IPS-18a (cell line): ENCODE data around the gene PSMD3.

Source experiments
- H3K27ac ChIP-seq: one replicate; pipeline ENCODE4 v1.5.1; 2013; ENCODE audit warnings: low read length
- H3K27me3 ChIP-seq: one replicate; pipeline ENCODE4 v1.6.1; 2013; ENCODE audit warnings: mild to moderate bottlenecking, low read length; ENCODE audit not compliant: control insufficient read depth, insufficient read depth
- H3K36me3 ChIP-seq: one replicate; pipeline ENCODE4 v1.6.1; 2013; ENCODE audit warnings: low read depth, low read length; ENCODE audit not compliant: control insufficient read depth
- H3K4me1 ChIP-seq: one replicate; pipeline ENCODE4 v1.6.1; 2013; ENCODE audit warnings: low read depth, low read length; ENCODE audit not compliant: control insufficient read depth
- H3K4me3 ChIP-seq: one replicate; pipeline ENCODE4 v1.5.1; 2013; ENCODE audit warnings: low read length
- H3K9ac ChIP-seq: one replicate; pipeline ENCODE4 v1.6.1; 2013; ENCODE audit warnings: mild to moderate bottlenecking, low read length, moderate library complexity
- H3K9me3 ChIP-seq: one replicate; pipeline ENCODE4 v1.6.1; 2013; ENCODE audit warnings: low read depth, low read length; ENCODE audit not compliant: control insufficient read depth

Gene PSMD3

DNA sequence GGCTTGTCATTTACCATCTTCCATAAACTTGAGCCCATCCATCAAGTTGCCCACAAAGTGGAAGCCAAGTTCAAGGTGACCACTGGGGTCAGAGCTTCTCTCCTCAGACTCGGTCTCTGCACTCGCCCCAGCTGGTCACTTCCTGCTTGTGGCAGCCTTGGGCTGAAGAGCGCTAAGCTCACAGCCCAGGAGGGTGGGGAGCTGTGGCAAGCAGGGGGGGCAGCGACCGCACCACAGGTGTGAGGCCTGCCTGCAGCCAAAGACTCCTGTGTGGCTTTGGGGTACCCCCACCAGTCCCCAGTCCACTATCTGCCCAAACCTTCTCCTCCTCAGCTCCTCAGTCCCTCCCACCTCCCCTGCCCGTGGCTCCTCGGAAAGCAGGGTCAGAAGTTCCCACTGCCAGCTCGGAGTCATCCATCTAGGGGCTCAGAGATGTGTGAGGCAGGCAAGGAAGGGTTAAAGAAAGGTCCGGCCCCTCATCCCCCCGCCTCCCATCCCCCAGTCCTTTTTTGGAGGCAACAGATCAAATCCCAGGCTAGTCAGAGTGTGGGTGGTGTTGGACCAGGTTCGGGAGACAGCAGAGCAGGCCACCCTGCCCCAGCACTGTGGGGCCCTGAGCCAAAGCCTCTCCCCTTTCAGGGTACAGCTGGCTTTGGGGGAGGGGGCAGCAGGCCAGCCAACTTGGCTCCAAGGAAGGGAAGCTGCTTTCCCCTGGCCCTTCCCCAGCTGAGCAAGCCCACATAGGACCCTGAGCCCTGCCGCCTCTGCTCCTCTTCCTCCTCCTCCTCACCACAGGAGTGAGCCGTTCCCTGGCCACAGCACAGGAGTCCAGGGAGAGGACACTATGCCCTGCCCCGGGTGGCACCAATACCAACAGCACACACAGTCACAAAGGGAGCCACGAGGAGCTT, 37.9 kb downstream of the PSMD3 start:
- no peaks in the 10 kb centered on the region for H3K27me3 ChIP-seq
- H3K36me3 ChIP-seq = peaks cover 24% of the 10 kb centered on the region
- peak overlapping the region; percentile 8 for H3K4me3 ChIP-seq
- peaks cover 21% of the 10 kb centered on the region for H3K4me1 ChIP-seq
- no peaks in the 10 kb centered on the region for H3K9me3 ChIP-seq
- H3K27ac ChIP-seq = peak overlapping the region; percentile 59
- peak overlapping the region; percentile 9 for H3K9ac ChIP-seq

DNA sequence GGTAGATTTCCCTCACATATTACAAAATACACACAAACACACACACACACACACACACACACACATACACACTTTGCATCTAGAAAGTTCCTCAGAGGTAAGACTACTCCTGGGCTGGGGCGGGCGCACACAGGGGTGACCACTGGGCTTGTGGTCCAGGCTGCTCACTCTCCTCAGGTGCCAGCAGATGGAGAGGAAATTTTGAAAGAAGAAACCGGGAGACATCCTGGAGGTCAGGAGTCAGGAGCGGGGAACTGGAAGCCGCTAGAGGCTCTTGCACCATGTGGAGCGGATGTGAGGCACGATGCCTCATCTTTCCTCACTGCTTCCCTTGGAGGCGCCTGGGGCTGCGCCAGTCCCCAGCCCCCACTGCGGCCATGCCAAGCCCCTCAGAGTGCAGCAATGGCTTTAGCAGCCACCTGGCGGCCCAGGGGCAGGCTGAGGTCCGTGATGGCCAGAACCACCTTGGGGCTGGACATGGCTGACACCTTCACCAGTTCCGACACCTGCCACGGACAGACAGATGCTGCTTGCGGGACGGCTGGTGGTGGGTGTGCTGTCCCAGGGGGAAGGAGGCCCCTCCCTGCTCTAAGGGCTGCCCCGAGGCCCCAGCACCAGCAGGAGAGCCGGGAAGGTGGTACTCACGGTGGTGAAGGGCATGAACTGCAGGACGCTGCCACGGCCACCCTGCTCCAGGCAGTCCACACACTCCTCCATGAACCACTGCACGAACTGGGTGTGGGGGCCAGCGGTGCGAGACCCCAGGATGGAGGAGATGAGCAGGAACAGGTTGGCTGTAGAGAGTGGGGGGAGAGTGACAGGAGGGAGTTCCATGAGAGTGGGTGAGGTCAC, 38.8 kb downstream of the PSMD3 start:
- peaks cover 21% of the 10 kb centered on the region for H3K4me1 ChIP-seq
- H3K9me3 ChIP-seq = no peaks in the 10 kb centered on the region
- H3K27ac ChIP-seq = no peak overlapping the region
- no peak overlapping the region for H3K9ac ChIP-seq
- H3K36me3 ChIP-seq = peaks cover 24% of the 10 kb centered on the region
- peak overlapping the region; percentile 8 for H3K4me3 ChIP-seq
- no peaks in the 10 kb centered on the region for H3K27me3 ChIP-seq

DNA sequence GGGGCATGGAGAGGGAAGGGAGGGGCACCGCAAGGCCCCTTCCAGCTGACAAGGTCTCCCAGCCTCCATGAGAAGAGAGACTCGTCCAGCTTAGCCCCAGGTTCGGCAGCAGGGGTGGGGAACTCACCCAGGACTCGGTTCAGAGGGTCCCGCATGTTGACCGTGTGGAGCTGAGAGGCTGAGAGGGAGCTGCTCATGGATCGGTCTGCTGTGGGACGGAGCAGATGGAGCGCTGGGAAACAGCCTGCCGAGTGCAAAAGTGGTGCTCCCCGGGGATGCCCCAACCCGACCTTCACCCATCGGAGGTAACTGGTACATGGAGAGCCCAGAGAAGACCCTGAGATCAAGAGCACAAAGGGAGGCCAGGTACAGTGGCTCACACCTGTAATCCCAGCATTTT, 39.5 kb downstream of the PSMD3 start:
- Histone ChIP-seq H3K27me3 (no peaks in the 10 kb centered on the region), H3K9me3 (no peaks in the 10 kb centered on the region), H3K36me3 (peaks cover 28% of the 10 kb centered on the region), H3K4me1 (peaks cover 21% of the 10 kb centered on the region), H3K4me3 (no peak overlapping the region), H3K27ac (no peak overlapping the region), H3K9ac (no peak overlapping the region)

DNA sequence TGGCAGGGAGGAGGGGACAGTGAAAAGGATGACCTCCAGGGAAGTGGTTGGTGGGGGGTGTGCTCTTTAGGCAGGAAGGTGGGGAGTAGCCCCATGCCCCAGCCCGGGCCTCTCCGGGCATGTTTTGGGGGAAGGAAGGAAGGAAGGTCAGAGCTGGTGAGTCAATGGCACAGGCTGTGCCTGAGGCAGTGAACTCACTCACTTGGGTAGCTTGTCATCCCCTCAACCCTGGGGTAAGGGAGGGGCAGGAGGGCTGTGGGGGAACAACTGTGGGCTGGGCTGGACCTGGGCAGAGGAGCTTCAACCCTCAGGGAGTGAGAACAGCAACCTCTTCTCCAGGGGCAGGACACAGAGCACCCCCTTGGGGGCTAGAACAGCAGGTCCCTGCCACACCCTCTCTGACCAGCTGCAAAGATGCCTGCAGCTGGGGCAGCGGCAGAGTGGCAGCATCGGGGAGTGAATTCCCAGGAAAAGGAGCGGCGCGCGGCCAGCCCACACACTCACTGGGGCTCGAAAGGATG, 40.9 kb downstream of the PSMD3 start:
- Histone ChIP-seq H3K36me3 (peaks cover 42% of the 10 kb centered on the region), H3K4me1 (peaks cover 21% of the 10 kb centered on the region), H3K27me3 (no peaks in the 10 kb centered on the region), H3K4me3 (no peak overlapping the region), H3K27ac (no peak overlapping the region), H3K9ac (no peak overlapping the region), H3K9me3 (no peaks in the 10 kb centered on the region)

DNA sequence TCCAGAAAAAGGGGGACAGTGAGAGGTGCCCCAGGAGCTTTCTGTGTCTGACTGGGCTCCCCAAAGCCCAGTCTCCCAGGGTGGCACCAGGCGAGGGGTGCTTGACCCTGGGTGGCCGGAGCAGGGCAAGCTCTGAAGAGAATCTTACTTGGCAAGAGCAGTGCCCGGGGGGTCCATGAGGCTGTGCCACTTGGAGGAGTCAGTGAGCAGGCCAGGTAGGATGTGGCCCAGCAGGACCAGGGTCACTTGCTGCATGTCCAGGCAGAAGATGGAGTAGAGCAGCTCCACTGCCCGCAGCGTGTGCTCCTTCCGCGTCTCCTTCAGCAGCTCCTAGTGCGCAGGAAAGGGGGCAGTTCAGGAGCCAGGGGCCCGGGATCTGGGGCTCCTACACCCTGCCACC, 41.9 kb downstream of the PSMD3 start:
- Histone ChIP-seq H3K27ac (no peak overlapping the region), H3K9me3 (no peaks in the 10 kb centered on the region), H3K36me3 (peaks cover 44% of the 10 kb centered on the region), H3K4me1 (peaks cover 21% of the 10 kb centered on the region), H3K27me3 (no peaks in the 10 kb centered on the region), H3K4me3 (no peak overlapping the region), H3K9ac (no peak overlapping the region)

DNA sequence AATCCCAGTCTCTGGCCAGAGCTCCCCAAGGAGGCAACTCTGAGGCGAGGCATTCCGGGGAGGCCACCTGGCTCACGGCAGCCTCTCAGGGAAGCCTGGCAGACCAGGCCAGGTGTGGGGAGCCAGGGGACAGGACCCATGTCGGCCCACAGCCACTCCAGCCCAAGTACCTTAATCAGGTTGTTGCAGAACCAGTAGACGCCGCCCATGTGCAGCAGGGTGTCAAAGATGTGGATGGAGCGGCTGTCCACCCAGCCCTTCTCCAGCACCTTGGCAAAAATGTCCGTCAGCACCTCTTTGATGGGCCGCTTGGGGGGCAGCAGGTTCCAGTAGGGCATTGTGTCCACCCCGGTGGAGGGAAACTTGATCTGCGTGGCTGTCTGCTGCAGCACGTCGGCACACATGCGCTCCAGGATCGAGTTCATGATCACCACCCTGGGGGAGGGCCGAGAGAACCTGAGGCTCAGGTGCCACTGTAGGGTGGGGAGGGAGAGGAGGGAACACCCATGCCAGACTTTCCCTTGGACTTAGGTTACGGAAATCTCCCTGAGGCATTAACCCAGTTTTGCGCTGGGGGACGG, 42.4 kb downstream of the PSMD3 start:
- no peaks in the 10 kb centered on the region for H3K9me3 ChIP-seq
- H3K36me3 ChIP-seq = peaks cover 44% of the 10 kb centered on the region
- H3K27me3 ChIP-seq = no peaks in the 10 kb centered on the region
- H3K4me3 ChIP-seq = no peak overlapping the region
- H3K4me1 ChIP-seq = peaks cover 17% of the 10 kb centered on the region
- no peak overlapping the region for H3K27ac ChIP-seq
- no peak overlapping the region for H3K9ac ChIP-seq

DNA sequence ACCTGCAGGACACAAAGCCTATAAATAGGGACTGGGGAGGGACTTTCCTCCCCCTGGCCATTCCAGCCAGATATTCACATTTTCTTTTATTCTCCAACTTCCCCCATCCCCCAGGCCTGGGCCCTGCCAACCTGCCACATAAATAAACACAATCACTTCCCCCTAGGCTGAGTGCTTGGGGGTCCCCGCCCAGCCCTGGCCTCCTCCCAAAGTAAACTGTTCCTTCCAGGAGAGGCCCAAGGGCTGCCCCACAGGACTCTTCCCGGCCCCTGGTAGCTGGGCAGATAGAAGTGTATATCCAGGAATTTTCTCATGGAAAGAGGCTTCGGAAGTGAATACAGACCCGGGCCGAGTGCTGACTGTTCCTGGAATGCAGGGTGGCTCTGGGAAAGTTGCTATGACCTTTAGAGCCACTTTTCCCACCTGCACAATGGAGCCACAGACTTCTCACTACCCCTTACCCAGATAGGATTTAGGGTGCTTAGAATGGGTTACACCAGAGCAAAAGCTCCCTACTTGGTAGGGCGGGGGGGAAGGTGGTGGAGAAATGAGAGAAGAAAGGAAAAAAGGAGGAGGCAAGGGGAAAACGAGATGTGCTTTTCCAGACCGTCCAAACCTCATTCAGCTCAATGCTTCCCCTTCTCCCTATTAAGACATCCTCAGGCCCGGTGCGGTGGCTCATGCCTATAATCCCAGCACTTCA, 43.1 kb downstream of the PSMD3 start:
- Histone ChIP-seq H3K9ac (no peak overlapping the region), H3K4me3 (no peak overlapping the region), H3K9me3 (no peaks in the 10 kb centered on the region), H3K4me1 (peaks cover 10% of the 10 kb centered on the region), H3K36me3 (peaks cover 49% of the 10 kb centered on the region), H3K27me3 (no peaks in the 10 kb centered on the region), H3K27ac (no peak overlapping the region)

DNA sequence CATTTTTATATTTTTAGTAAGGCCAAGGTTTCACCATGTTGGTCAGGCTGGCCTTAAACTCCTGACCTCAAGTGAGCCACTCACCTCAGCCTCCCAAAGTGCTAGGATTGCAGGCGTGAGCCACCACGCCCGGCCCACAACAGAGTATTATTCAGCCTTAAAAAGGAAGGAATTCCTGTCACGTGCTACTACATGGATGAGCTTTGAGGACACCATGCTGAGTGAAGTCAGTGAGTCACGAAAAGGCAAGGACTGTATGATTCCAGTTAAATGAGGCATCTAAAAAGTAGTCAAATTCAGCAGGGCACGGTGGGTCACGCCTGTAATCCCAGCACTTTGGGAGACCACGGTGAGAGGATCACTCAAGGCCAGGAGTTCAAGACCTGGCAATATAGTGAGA, 44.3 kb downstream of the PSMD3 start:
- Histone ChIP-seq H3K4me3 (no peak overlapping the region), H3K27me3 (no peaks in the 10 kb centered on the region), H3K4me1 (no peaks in the 10 kb centered on the region), H3K27ac (no peak overlapping the region), H3K9ac (no peak overlapping the region), H3K9me3 (no peaks in the 10 kb centered on the region), H3K36me3 (peaks cover 56% of the 10 kb centered on the region)

DNA sequence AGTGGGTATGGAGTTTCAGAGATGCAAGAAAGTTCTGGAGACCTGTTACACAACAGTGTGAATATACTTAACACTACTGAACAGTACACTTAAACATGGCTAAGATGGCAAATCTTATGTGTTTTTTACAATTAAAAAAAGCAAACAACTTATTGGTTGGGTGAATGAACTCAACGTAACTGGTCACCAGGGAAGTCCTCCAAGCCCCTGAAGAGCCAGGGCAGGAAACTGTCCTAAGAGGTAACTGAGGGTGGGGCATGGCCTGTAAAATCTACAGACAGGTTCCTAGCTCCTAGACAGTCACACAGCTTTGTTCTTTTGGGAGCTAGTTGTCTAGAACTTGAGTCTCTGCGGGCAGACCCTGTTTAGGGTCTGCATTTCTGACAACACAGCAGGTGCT, 45.0 kb downstream of the PSMD3 start:
- no peak overlapping the region for H3K4me3 ChIP-seq
- H3K9me3 ChIP-seq = no peaks in the 10 kb centered on the region
- H3K27ac ChIP-seq = no peak overlapping the region
- H3K4me1 ChIP-seq = no peaks in the 10 kb centered on the region
- no peak overlapping the region for H3K9ac ChIP-seq
- H3K27me3 ChIP-seq = no peaks in the 10 kb centered on the region
- peaks cover 51% of the 10 kb centered on the region for H3K36me3 ChIP-seq

DNA sequence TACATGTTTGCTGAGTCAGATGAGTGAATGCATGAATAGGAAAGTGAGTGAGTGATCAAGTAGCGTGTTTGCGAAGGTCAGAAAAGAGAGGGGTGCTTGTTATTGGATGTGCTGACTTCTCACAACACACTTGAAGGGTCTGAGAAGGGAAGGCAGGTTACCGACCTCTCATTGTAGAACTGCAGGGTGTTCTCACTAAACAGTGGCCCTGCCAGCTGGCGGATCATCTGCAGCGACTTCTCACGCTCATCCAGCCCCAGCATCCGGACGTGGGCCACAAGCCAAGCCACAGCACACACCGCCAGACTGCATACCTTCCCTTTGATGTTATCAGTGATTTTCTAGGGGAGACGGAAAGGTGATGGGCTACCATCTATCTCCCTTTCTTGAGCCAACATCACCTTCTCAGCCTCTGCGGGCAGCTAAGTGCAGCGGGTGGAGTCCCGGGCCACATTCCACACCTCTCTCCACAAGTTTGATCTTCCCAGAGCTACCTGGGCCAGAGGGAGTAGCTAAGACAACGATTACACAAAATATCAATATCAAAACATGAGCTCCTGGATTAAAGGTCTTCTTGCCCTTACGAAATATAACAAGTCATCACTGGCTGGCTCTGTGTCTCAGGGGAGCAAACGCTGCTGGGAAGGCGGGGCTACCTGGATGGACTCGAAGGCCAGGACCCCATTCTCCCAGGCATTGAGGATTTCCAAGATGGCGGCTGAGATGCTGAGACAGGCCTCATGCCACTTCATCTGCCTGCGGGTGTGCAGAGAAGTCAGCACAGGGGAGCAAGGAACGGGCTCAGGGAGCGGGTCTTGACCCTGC, 45.6 kb downstream of the PSMD3 start:
- no peaks in the 10 kb centered on the region for H3K4me1 ChIP-seq
- H3K27me3 ChIP-seq = no peaks in the 10 kb centered on the region
- no peak overlapping the region for H3K4me3 ChIP-seq
- H3K9me3 ChIP-seq = no peaks in the 10 kb centered on the region
- peaks cover 53% of the 10 kb centered on the region for H3K36me3 ChIP-seq
- no peak overlapping the region for H3K9ac ChIP-seq
- no peak overlapping the region for H3K27ac ChIP-seq
